ENCODE measurements around the gene LRMDA. TPM values are rescaled to one million over a fixed set of nuclear protein-coding genes. Genes with fewer than 3 reads are reported as not detected.

LRMDA gene
- total RNA-seq, result not detected in 2 replicates

GRCh38 chr10:75431180-75432111 lies at the start of gene LRMDA:
Gene LRMDA, plus strand, starts transcription at chr10:75431624.
- intact Hi-C loops (cut with micrococcal nuclease), result no loop called here

GRCh38 chr10:75386128-75386527 lies 45.3 kb upstream of the LRMDA start:
- intact Hi-C loops (cut with micrococcal nuclease), result loop anchor here (5.0 kb wide), 1 partner anchor 1161 kb away; no protein-coding TSS in a partner anchor

- intact Hi-C loops (cut with micrococcal nuclease), result loop anchor here (5.0 kb wide), 1 partner anchor 1159 kb away; no protein-coding TSS in a partner anchor
Observed at GRCh38 chr10:75388082-75388481, 43.3 kb upstream of the LRMDA start.

- intact Hi-C loops (cut with micrococcal nuclease), result no loop called here
Observed at GRCh38 chr10:75390178-75390577, 41.2 kb upstream of the LRMDA start.

GRCh38 chr10:75392271-75392670 lies 39.2 kb upstream of the LRMDA start:
- intact Hi-C loops (cut with micrococcal nuclease), result no loop called here

GRCh38 chr10:75392744-75393143 lies 38.7 kb upstream of the LRMDA start:
- intact Hi-C loops (cut with micrococcal nuclease), result no loop called here

- intact Hi-C loops (cut with micrococcal nuclease), result no loop called here
Observed at GRCh38 chr10:75394221-75394620, 37.2 kb upstream of the LRMDA start.

- intact Hi-C loops (cut with micrococcal nuclease), result no loop called here
Observed at GRCh38 chr10:75395066-75395931, 36.1 kb upstream of the LRMDA start.

GRCh38 chr10:75395932-75396630 lies 35.3 kb upstream of the LRMDA start:
- intact Hi-C loops (cut with micrococcal nuclease), result no loop called here

GRCh38 chr10:75396631-75397495 lies 34.6 kb upstream of the LRMDA start:
- intact Hi-C loops (cut with micrococcal nuclease), result no loop called here

- intact Hi-C loops (cut with micrococcal nuclease), result no loop called here
Observed at GRCh38 chr10:75397496-75398199, 33.8 kb upstream of the LRMDA start.

- intact Hi-C loops (cut with micrococcal nuclease), result no loop called here
Observed at GRCh38 chr10:75398200-75398691, 33.2 kb upstream of the LRMDA start.

GRCh38 chr10:75398692-75399460 lies 32.5 kb upstream of the LRMDA start:
- intact Hi-C loops (cut with micrococcal nuclease), result no loop called here

- intact Hi-C loops (cut with micrococcal nuclease), result loop anchor here (1.0 to 5.0 kb wide), 2 partner anchors 637 to 1148 kb away; no protein-coding TSS in a partner anchor
Observed at GRCh38 chr10:75399461-75400162, 31.8 kb upstream of the LRMDA start.

GRCh38 chr10:75400163-75400770 lies 31.2 kb upstream of the LRMDA start:
- intact Hi-C loops (cut with micrococcal nuclease), result loop anchor here (1.0 to 5.0 kb wide), 2 partner anchors 636 to 1147 kb away; no protein-coding TSS in a partner anchor

- intact Hi-C loops (cut with micrococcal nuclease), result loop anchor here (1.0 to 5.0 kb wide), 2 partner anchors 635 to 1146 kb away; no protein-coding TSS in a partner anchor
Observed at GRCh38 chr10:75400771-75401568, 30.5 kb upstream of the LRMDA start.

All from T-helper 1 cell treated with Interleukin-12 subunit alpha and Interleukin-12 subunit beta and Interleukin-4 antibody, amounts not matched to agents 30 ng/mL and 1 ng/mL, for 36 hours (primary cell).